Superior temporal gyrus (tissue), 1 donor: ENCODE measurements around the gene CALHM1.
"Not testable (repeated sequence)": the region's sequence is repeated elsewhere in the genome, so short reads cannot be mapped to it uniquely, and the experiment has no call there.

ENCODE experiments used
- DNase-seq: peaks from one replicate; pipeline ENCODE4 v3.0.0-alpha.2; 2016; ENCODE audit errors: extremely low spot score

CALHM1 gene

DNA sequence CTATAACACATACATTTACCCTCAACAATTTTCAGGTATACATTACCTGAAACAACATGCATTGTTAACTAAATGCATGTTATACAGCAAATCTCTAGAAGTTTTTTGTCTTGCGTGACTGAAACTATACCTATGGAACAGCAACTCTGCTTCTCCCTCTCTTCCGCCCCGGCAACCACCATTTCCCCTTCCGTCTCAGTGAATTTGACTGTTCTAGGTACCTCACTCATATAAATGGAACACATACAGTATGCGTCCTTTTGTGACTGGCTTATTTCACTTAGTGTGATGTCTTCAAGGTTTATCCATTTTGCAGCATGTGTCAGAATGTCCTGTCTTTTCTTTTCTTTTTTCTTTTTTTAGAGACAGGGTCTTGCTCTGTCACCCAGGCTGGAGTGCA, 29.1 kb downstream of the CALHM1 start:
- no peak for DNase-seq

DNA sequence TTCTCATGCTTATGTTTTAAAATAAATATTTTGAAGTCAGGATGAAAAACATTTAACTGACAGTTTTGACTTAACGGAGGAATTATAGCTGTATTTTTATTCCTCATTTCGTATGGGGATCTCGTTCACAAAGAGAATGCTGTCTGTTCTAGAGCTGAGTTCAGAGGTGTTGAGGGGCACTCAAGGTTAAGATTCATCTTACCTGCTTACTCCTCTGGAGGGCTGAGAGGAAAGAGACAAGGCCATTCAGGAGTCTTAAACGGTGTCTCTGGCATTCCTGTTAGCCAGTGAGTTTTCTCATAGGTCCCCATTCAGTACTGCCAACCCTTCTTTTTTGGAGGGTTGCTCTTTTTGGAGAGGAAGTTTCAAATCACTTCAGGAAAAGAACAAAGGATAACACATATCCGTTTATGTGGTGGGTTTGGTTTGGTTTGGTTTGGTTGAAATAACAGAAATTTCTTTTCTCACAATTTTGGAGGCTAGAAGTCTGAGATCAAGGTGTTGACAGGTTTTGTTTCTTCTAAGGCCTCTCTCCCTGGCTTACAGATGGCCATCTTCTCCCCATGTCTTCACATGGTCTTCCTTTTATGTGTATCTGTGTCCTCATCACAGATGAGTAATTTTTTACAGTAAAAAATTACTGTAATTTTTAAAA, 29.6 kb downstream of the CALHM1 start:
- DNase-seq, result no peak

DNA sequence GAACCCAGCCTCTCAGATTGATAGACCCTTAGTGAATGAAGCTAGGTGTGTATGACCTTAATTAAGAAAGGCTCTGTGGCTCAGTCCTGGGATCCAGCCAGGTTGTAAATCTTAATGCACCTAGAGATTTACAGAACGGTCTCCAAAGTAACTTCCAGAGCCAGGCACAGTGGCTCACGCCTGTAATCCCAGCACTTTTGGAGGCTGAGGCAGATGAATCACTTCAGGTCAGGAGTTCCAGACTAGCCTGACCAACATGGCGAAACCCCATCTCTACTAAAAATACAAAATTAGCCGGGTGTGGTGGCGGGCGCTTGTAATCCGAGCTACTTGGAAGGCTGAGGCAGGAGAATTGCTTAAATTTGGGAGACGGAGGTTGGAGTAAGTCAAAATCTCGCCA, 30.8 kb downstream of the CALHM1 start:
- DNase-seq, result no peak

DNA sequence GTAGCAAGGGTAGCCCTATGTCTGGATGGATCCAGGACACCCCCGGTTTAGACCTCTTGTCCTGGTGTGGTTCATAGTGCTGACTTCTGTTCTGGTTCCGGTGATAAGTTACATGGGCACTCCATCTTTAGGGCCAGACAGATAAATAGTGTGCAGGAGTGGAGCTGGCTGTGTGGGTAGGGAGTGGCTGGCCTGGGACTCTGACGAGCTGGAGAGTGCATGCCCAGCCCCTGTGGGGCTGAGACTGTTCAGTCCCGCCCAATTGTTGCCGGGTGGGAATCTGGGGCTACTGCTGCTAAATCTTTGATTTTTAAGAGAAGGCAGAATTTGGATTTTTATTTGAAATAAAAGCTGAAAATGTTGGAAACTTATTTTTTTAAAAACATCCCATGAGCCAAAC, 35.0 kb downstream of the CALHM1 start:
- DNase-seq, result no peak

DNA sequence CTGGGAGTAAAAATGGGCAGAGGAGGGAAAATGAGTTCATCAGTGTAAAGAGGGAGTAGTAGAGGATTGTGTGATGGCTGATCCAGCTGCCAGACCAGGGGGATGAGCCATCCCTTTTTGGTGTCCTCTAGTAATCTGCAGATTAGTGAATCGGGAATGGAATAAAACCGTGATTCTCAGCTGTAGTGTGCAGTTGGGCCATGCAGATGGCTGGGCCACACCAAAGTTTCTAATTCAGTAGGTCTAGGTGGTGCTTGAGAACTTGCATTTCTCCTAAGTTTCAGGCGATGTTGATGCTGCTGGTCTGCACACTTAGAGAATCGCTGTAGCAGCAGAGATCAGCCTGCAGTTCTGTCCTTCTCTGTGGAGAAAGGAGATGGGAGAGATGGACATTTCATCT, 39.6 kb downstream of the CALHM1 start:
- DNase-seq, result no peak

DNA sequence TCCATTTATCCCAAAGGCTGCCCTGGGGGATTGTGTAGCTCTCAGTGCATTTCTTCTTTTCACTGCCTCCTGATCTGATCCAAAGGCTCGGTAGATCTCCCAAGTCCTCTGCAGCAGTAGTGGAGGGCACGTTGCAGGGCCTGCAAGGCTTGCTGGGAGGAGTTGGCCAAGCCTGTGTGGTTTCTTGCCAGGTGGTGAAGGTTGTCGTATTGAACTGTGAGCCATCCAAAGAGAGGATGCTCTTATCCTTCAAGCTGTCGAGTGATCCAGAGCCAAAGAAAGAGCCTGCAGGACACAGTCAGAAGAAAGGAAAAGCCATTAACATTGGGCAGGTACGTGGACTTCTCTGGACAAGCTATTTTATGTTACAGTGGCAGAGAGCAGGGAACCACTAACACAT, 41.1 kb downstream of the CALHM1 start:
- no peak for DNase-seq

DNA sequence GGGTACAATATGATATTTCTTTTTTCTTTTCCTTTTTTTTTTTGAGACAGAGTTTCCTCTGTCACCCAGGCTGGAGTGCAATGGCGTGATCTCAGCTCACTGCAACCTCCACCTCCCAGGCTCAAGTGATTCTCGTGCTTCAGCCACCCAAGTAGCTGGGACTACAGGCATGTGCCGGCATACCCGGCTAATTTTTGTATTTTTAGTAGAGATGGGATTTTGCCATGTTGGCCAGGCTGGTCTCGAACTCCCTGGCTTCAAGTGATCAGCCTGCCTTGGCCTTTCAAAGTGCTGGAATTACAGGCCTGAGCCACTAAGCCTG, 41.6 kb downstream of the CALHM1 start:
- DNase-seq, result not testable (repeated sequence)

DNA sequence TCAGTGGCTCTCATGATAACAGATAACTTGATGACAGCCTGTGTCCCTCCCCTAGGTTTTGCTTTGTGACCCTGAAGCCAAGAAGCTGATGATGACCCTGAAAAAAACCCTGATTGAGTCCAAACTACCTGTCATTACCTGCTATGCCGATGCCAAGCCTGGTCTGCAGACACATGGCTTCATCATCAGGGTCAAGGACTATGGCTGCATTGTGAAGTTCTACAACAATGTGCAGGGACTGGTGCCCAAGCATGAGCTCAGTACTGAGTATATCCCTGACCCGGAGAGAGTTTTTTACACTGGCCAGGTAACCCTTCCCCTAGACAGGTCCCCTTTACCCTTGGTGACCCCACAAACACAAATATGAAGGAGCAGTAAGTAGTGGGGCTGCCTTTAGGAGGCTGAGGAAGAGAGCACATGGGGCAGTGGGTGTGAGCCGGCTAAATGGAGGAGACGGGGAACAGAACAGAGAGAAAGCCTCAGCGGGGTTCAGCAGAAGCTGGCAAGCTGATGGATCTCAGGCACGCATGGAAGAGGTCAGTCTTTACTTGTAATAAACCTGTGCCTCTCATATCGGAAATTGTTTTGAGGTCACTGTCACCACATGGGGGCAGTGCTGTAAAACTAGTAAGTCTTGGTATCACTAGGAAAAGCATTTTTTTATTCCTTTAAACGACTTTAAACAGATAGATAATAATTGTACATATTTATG, 42.1 kb downstream of the CALHM1 start:
- peak; percentile 86 for DNase-seq

DNA sequence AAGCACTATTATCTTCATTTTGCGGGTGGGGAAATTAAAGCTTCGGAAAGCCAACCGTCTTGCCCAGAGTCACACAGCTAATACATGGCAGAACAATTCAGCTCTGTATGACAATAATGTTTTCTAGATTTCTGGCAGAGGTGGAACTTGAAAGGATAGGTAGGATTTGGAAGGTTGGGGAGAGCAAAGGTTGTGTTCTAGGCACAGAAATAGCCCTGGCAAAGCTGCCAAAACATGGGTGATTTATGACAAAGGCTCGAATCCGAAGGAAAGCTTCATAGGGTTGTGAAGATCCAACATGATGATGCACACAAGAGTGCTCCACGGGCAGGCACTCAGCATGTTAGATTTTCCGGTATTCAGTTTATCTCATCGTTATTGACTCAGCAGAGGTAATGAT, 43.1 kb downstream of the CALHM1 start:
- no peak for DNase-seq

DNA sequence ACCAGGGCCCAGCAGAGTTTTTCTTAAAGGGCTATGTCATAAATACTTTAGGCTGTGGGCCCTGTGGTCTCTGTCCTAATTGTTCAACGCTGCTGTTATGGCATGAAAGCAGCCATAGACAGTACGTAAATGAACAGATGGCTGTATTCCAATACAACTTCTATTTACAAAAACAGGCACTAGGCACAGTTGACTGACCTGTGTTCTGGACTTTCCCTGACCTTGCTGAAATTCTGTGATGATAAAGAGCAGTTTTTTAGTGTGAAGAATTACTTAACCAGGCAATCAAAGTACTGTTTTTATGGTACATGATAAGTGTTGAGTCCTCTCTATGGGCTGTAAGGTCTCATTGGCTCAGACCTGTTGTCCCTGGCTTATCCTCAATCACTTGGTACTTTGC, 45.1 kb downstream of the CALHM1 start:
- DNase-seq, result no peak
